Kidney epithelial cell (primary cell): ENCODE results near the gene FAH. TPM values are rescaled to one million over a fixed set of nuclear protein-coding genes. Genes with fewer than 3 reads are reported as not detected.

Source experiments
- DNase-seq: peaks from one replicate; pipeline ENCODE4 v3.0.0-alpha.2; 2010; ENCODE audit warnings: low read depth
- H3K27me3 ChIP-seq: 2 replicates; pipeline ENCODE4 v1.6.0; 2011; ENCODE audit warnings: low read length; ENCODE audit not compliant: control insufficient read depth, insufficient read depth
- H3K36me3 ChIP-seq: 2 replicates; pipeline ENCODE4 v1.5.1; 2011; ENCODE audit warnings: low read length; ENCODE audit not compliant: control insufficient read depth, insufficient read depth
- H3K4me3 ChIP-seq: 2 replicates; pipeline ENCODE4 v1.5.1; 2011; ENCODE audit warnings: low read depth, mild to moderate bottlenecking, control low read depth, low read length
- total RNA-seq: library from RNA; depleted of rRNA; stranded (reverse); fragments of >200 nt; gene quantifications from 2 replicates; pipeline ENCODE4 v1.2.3, GENCODE V29; 2015
- TF ChIP-seq, protein P1 (sequence below): IDR thresholded peaks from 2 replicates; pipeline ENCODE4 v1.5.1; 2011; ENCODE audit warnings: mild to moderate bottlenecking, moderate library complexity, low read length, control low read depth, inconsistent platforms; ENCODE audit not compliant: insufficient read depth, poor library complexity, severe bottlenecking

FAH gene
- total RNA-seq, 1 donor from 2014 or later = 21.1 TPM

- DNase-seq = no peak
- no peaks in the 10 kb centered on the region for H3K36me3 ChIP-seq
- TF ChIP-seq, protein P1, sequence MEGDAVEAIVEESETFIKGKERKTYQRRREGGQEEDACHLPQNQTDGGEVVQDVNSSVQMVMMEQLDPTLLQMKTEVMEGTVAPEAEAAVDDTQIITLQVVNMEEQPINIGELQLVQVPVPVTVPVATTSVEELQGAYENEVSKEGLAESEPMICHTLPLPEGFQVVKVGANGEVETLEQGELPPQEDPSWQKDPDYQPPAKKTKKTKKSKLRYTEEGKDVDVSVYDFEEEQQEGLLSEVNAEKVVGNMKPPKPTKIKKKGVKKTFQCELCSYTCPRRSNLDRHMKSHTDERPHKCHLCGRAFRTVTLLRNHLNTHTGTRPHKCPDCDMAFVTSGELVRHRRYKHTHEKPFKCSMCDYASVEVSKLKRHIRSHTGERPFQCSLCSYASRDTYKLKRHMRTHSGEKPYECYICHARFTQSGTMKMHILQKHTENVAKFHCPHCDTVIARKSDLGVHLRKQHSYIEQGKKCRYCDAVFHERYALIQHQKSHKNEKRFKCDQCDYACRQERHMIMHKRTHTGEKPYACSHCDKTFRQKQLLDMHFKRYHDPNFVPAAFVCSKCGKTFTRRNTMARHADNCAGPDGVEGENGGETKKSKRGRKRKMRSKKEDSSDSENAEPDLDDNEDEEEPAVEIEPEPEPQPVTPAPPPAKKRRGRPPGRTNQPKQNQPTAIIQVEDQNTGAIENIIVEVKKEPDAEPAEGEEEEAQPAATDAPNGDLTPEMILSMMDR = no peak
- H3K27me3 ChIP-seq = no peaks in the 10 kb centered on the region
- no peak overlapping the region for H3K4me3 ChIP-seq
Measured at GRCh38 chr15:80140909-80141308, 11.9 kb upstream of the FAH start.

DNA sequence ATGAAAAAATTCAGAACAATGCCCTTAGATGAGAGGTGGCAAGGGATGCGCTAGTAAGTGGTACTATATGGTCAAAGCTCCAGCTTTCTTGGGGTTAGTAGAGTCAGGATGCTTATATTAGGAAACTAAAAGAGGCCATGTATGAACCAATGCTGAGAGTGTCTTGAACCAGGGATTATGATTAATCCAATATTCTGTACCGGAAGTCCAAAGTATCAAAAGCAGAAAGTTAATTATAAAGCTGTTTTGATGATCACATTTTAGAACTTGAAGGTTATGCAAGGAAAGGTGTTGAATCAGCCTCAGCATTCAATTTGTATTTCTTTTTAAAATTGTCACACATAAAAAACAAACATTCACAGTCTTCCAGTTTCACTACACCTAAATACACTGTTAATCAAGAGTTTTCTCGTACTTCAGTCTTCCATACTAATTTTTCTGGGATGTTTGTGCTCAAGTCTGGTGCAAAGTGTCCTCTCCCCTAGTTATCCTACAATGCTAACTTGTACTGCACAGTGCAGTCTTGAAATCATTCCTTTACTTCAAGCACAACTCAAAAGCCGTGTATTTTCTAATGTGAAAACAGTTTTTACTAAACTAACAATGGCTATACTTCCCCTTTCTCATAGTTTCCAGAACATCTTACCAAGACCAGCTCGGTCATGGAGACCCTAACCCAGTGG lies 10.7 kb upstream of the FAH start:
- TF ChIP-seq, protein P1 = no peak
- no peak for DNase-seq
- Histone ChIP-seq H3K4me3 (no peak overlapping the region), H3K27me3 (no peaks in the 10 kb centered on the region), H3K36me3 (no peaks in the 10 kb centered on the region)

- H3K27me3 ChIP-seq = no peaks in the 10 kb centered on the region
- no peak overlapping the region for H3K4me3 ChIP-seq
- DNase-seq = no peak
- TF ChIP-seq, protein P1 = no peak
- no peaks in the 10 kb centered on the region for H3K36me3 ChIP-seq
Measured at GRCh38 chr15:80142646-80143045, 10.2 kb upstream of the FAH start.

DNA sequence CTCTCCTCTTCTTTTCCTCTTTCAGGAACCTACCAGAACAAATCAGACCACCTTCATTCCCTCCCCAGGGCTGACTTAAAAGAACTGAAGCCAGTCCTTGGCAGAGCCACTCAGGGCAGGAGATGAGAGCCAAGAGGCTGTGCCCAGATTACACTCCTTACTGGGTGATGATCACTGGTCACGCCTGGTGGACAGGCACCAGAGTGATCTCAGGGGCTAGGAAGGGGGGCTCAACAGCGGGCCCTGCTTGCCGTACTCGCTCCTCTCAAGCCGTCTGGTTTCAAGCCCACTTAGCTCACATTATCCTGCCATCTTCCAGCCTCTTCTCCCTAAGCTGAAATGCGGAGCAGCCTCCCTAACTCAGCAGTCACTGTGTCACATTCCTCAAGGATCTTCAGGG lies 1.7 kb upstream of the FAH start:
- no peak for DNase-seq
- TF ChIP-seq, protein P1 = no peak
- H3K4me3 ChIP-seq = no peak overlapping the region
- H3K36me3 ChIP-seq = no peaks in the 10 kb centered on the region
- H3K27me3 ChIP-seq = no peaks in the 10 kb centered on the region

GRCh38 chr15:80151576-80151975 lies 1.2 kb upstream of the FAH start:
- no peaks in the 10 kb centered on the region for H3K36me3 ChIP-seq
- no peak for DNase-seq
- TF ChIP-seq, protein P1 = no peak
- no peaks in the 10 kb centered on the region for H3K27me3 ChIP-seq
- H3K4me3 ChIP-seq = no peak overlapping the region

GRCh38 chr15:80152180-80152895 lies 461 bp upstream of the FAH start:
- Histone ChIP-seq H3K36me3 (no peaks in the 10 kb centered on the region), H3K4me3 (peak overlapping the region; percentile 67), H3K27me3 (no peaks in the 10 kb centered on the region)
- TF ChIP-seq, protein P1 = no peak
- DNase-seq = peak; percentile 51
